HEK293 (cell line): ENCODE measurements around the gene SRRM4.

Source experiments
- CTCF ChIA-PET: fragments of 350-600 bp; formaldehyde crosslinking; extraction: SDS; loops from one replicate; lab custom pipeline; 2021; ENCODE audit warnings: antibody characterized with exemption; lab: Yijun Ruan, JAX
- POLR2A ChIA-PET: fragments of 300-600 bp; formaldehyde crosslinking; extraction: SDS; loops from one replicate; lab custom pipeline; 2020; ENCODE audit warnings: antibody characterized with exemption, inconsistent platforms; lab: Yijun Ruan, JAX
- H3K27ac ChIP-seq: fragments of 200-500 bp; sonication (Bioruptor generic); 2 replicates; pipeline ENCODE4 v1.5.1; 2014; ENCODE audit warnings: low read depth, low read length, control low read depth, inconsistent platforms; ENCODE audit errors: extremely low read depth
- H3K36me3 ChIP-seq, 2 experiments: fragments of 200-500 bp in 1 of 2; sonication (Bioruptor generic) in 1 of 2; 1 replicate in 1 of 2; 2 replicates in 1 of 2; pipeline ENCODE4 v1.5.1; 2014 to 2017; ENCODE audit warnings: inconsistent platforms in 2 of 2, low read length in 2 of 2; ENCODE audit not compliant: control insufficient read depth in 2 of 2, insufficient read depth in 1 of 2
- H3K4me1 ChIP-seq: fragments of 200-500 bp; sonication (Bioruptor generic); 2 replicates; pipeline ENCODE4 v1.5.1; 2014; ENCODE audit warnings: mild to moderate bottlenecking, low read length, inconsistent platforms; ENCODE audit not compliant: control insufficient read depth, insufficient read depth
- H3K4me3 ChIP-seq: 2 replicates; pipeline ENCODE4 v1.5.1; 2011; ENCODE audit warnings: low read depth, mild to moderate bottlenecking, control low read depth, low read length, moderate library complexity
- H3K9me3 ChIP-seq: fragments of 200-500 bp; sonication (Bioruptor generic); 2 replicates; pipeline ENCODE4 v1.5.1; 2014; ENCODE audit warnings: low read depth, low read length, inconsistent platforms; ENCODE audit not compliant: control insufficient read depth, insufficient read depth
- EGR2 ChIP-seq: fragments of 450-650 bp; formaldehyde crosslinking; IDR thresholded peaks from 2 replicates; pipeline ENCODE4 v1.5.1; 2016; ENCODE audit warnings: low read depth, missing biosample characterization, missing genetic modification characterization
- GLI2 ChIP-seq: fragments of 450-650 bp; formaldehyde crosslinking; IDR thresholded peaks from 2 replicates; pipeline ENCODE4; 2017; ENCODE audit warnings: missing biosample characterization, missing genetic modification characterization, low read depth, borderline replicate concordance
- HOXC10 ChIP-seq: sonication (generic); formaldehyde crosslinking; IDR thresholded peaks from 2 replicates; pipeline ENCODE4 v1.8.1; 2023; ENCODE audit warnings: mild to moderate bottlenecking, missing genetic modification reagents
- IKZF3 ChIP-seq: fragments of 450-650 bp; IDR thresholded peaks from 2 replicates; pipeline ENCODE4 v1.5.0; 2018; ENCODE audit warnings: missing biosample characterization, mild to moderate bottlenecking, missing genetic modification characterization, moderate library complexity
- KLF7 ChIP-seq: fragments of 450-650 bp; formaldehyde crosslinking; IDR thresholded peaks from 2 replicates; pipeline ENCODE4 v1.5.1; 2016; ENCODE audit warnings: missing biosample characterization, missing genetic modification characterization, borderline replicate concordance
- KLF8 ChIP-seq: fragments of 450-650 bp; formaldehyde crosslinking; IDR thresholded peaks from 2 replicates; pipeline ENCODE4 v1.5.1; 2016; ENCODE audit warnings: missing biosample characterization, missing genetic modification characterization
- MYNN ChIP-seq: fragments of 450-650 bp; formaldehyde crosslinking; IDR thresholded peaks from 2 replicates; pipeline ENCODE4 v1.5.1; 2016; ENCODE audit warnings: missing biosample characterization, missing genetic modification characterization, borderline replicate concordance
- MZF1 ChIP-seq: fragments of 450-650 bp; formaldehyde crosslinking; IDR thresholded peaks from 2 replicates; pipeline ENCODE4 v1.5.1; 2017; ENCODE audit warnings: missing biosample characterization, missing genetic modification characterization, borderline replicate concordance
- ZNF10 ChIP-seq: fragments of 450-650 bp; formaldehyde crosslinking; IDR thresholded peaks from 2 replicates; pipeline ENCODE4 v1.5.1; 2017; ENCODE audit warnings: missing biosample characterization, missing genetic modification characterization
- ZNF138 ChIP-seq: fragments of 450-650 bp; formaldehyde crosslinking; IDR thresholded peaks from 2 replicates; pipeline ENCODE4 v1.5.1; 2016; ENCODE audit warnings: missing biosample characterization, missing genetic modification characterization, borderline replicate concordance
- ZNF2 ChIP-seq: fragments of 450-650 bp; formaldehyde crosslinking; IDR thresholded peaks from 2 replicates; pipeline ENCODE4 v1.5.1; 2016; ENCODE audit warnings: missing biosample characterization, missing genetic modification characterization
- ZNF202 ChIP-seq: fragments of 450-650 bp; formaldehyde crosslinking; IDR thresholded peaks from 2 replicates; pipeline ENCODE4 v1.5.1; 2016; ENCODE audit warnings: missing biosample characterization, missing genetic modification characterization, borderline replicate concordance
- ZNF223 ChIP-seq: fragments of 450-650 bp; formaldehyde crosslinking; IDR thresholded peaks from 2 replicates; pipeline ENCODE4 v1.5.1; 2016; ENCODE audit warnings: missing biosample characterization, missing genetic modification characterization
- ZNF292 ChIP-seq: fragments of 450-650 bp; formaldehyde crosslinking; IDR thresholded peaks from 2 replicates; pipeline ENCODE4 v1.5.1; 2016; ENCODE audit warnings: low read depth, missing biosample characterization, missing genetic modification characterization, borderline replicate concordance
- ZNF350 ChIP-seq: fragments of 450-650 bp; formaldehyde crosslinking; IDR thresholded peaks from 2 replicates; pipeline ENCODE4 v1.5.0; 2017; ENCODE audit warnings: missing biosample characterization, mild to moderate bottlenecking, missing genetic modification characterization
- ZNF423 ChIP-seq: fragments of 450-650 bp; formaldehyde crosslinking; IDR thresholded peaks from 2 replicates; pipeline ENCODE4 v1.5.1; 2016; ENCODE audit warnings: missing biosample characterization, missing genetic modification characterization
- ZNF501 ChIP-seq: fragments of 450-650 bp; formaldehyde crosslinking; IDR thresholded peaks from 2 replicates; pipeline ENCODE4 v1.5.1; 2016; ENCODE audit warnings: missing biosample characterization, missing genetic modification characterization
- ZNF521 ChIP-seq: fragments of 450-650 bp; formaldehyde crosslinking; IDR thresholded peaks from 2 replicates; pipeline ENCODE4 v1.5.1; 2017; ENCODE audit warnings: missing biosample characterization, mild to moderate bottlenecking, missing genetic modification characterization
- ZNF549 ChIP-seq: fragments of 450-650 bp; IDR thresholded peaks from 2 replicates; pipeline ENCODE4 v1.5.1; 2018; ENCODE audit warnings: missing biosample characterization, missing genetic modification characterization, mild to moderate bottlenecking, inconsistent platforms, moderate library complexity
- ZNF560 ChIP-seq: fragments of 450-650 bp; formaldehyde crosslinking; IDR thresholded peaks from 2 replicates; pipeline ENCODE4 v1.5.1; 2017; ENCODE audit warnings: missing biosample characterization, missing genetic modification characterization, borderline replicate concordance
- ZNF561 ChIP-seq: fragments of 450-650 bp; IDR thresholded peaks from 2 replicates; pipeline ENCODE4 v1.5.1; 2018; ENCODE audit warnings: missing biosample characterization, missing genetic modification characterization, borderline replicate concordance
- ZNF571 ChIP-seq: fragments of 450-650 bp; formaldehyde crosslinking; IDR thresholded peaks from 2 replicates; pipeline ENCODE4 v1.5.0; 2017; ENCODE audit warnings: missing biosample characterization, missing genetic modification characterization
- ZNF596 ChIP-seq: fragments of 450-650 bp; IDR thresholded peaks from 2 replicates; pipeline ENCODE4 v1.5.0; 2018; ENCODE audit warnings: missing biosample characterization, mild to moderate bottlenecking, missing genetic modification characterization, moderate library complexity
- ZNF623 ChIP-seq: fragments of 450-650 bp; formaldehyde crosslinking; IDR thresholded peaks from 2 replicates; pipeline ENCODE4 v1.5.1; 2016; ENCODE audit warnings: missing biosample characterization, missing genetic modification characterization
- ZNF707 ChIP-seq: fragments of 450-650 bp; formaldehyde crosslinking; IDR thresholded peaks from 2 replicates; pipeline ENCODE4 v1.5.1; 2016; ENCODE audit warnings: missing biosample characterization, missing genetic modification characterization
- ZNF837 ChIP-seq: fragments of 450-650 bp; formaldehyde crosslinking; IDR thresholded peaks from 2 replicates; pipeline ENCODE4 v1.5.1; 2016; ENCODE audit warnings: missing biosample characterization, missing genetic modification characterization
- TF ChIP-seq, protein P1 (sequence below): fragments of 450-650 bp; formaldehyde crosslinking; IDR thresholded peaks from 2 replicates; pipeline ENCODE4 v1.5.0; 2017; ENCODE audit warnings: missing biosample characterization, missing genetic modification characterization, borderline replicate concordance
- TF ChIP-seq, protein P2 (sequence below): fragments of 450-650 bp; formaldehyde crosslinking; IDR thresholded peaks from 2 replicates; pipeline ENCODE4 v1.5.1; 2016; ENCODE audit warnings: missing biosample characterization, missing genetic modification characterization
- TF ChIP-seq, protein P3 (sequence below): fragments of 450-650 bp; formaldehyde crosslinking; conservative IDR thresholded peaks from 2 replicates; pipeline ENCODE4 v1.5.1; 2016; ENCODE audit warnings: low read depth, missing biosample characterization, missing genetic modification characterization

The SRRM4 gene

DNA sequence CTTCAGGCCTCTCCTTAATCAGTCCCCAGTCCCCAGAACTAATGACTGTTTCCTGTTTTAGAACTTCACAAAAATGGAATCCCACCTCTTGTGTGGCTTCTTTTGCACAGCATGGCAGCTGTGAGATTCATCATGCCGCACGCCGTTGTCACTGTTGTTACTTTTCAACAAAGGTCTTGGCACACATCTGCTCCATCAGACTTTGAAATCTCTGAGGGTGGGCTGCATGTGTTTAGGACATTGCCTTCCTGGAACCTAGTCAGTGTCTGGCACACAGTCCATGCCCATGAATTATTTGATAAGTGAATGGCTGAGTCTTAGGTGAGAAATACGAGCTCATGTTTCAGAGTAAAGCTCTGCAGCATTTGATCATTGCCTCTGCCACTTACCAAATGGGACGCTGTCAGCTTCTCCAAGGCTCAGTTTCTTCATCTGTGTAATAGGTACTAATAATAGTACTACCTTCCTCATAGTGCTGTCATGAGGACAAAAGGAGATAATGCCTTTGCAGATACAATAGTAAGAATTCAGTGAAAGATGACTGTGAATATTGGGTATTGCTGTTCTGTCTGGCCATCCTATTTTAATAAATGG, 90.4 kb downstream of the SRRM4 start:
- TF ChIP-seq EGR2 (tag by site-specific recombination), result no peak
- TF ChIP-seq GLI2, result no peak
- no peak for TF ChIP-seq ZNF561 (tag by site-specific recombination)
- TF ChIP-seq ZNF350 (tag by site-specific recombination), result no peak
- TF ChIP-seq HOXC10 (CRISPR knock-in tag), result no peak
- TF ChIP-seq ZNF501 (tag by site-specific recombination), result no peak
- no peak for TF ChIP-seq ZNF223
- no peak for TF ChIP-seq ZNF423 (tag by site-specific recombination)
- no peak for TF ChIP-seq KLF7 (tag by site-specific recombination)
- TF ChIP-seq ZNF549 (tag by site-specific recombination), result no peak
- TF ChIP-seq, protein P1, sequence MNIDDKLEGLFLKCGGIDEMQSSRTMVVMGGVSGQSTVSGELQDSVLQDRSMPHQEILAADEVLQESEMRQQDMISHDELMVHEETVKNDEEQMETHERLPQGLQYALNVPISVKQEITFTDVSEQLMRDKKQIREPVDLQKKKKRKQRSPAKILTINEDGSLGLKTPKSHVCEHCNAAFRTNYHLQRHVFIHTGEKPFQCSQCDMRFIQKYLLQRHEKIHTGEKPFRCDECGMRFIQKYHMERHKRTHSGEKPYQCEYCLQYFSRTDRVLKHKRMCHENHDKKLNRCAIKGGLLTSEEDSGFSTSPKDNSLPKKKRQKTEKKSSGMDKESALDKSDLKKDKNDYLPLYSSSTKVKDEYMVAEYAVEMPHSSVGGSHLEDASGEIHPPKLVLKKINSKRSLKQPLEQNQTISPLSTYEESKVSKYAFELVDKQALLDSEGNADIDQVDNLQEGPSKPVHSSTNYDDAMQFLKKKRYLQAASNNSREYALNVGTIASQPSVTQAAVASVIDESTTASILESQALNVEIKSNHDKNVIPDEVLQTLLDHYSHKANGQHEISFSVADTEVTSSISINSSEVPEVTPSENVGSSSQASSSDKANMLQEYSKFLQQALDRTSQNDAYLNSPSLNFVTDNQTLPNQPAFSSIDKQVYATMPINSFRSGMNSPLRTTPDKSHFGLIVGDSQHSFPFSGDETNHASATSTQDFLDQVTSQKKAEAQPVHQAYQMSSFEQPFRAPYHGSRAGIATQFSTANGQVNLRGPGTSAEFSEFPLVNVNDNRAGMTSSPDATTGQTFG (tag by site-specific recombination), result no peak
- TF ChIP-seq ZNF138, result no peak
- TF ChIP-seq IKZF3 (tag by site-specific recombination), result no peak
- TF ChIP-seq KLF8, result no peak
- no peak for TF ChIP-seq MZF1 (tag by site-specific recombination)
- TF ChIP-seq, protein P2, sequence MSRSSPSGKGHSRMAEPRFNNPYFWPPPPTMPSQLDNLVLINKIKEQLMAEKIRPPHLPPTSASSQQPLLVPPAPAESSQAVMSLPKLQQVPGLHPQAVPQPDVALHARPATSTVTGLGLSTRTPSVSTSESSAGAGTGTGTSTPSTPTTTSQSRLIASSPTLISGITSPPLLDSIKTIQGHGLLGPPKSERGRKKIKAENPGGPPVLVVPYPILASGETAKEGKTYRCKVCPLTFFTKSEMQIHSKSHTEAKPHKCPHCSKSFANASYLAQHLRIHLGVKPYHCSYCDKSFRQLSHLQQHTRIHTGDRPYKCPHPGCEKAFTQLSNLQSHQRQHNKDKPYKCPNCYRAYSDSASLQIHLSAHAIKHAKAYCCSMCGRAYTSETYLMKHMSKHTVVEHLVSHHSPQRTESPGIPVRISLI (tag by site-specific recombination), result no peak
- TF ChIP-seq ZNF521 (tag by site-specific recombination), result no peak
- TF ChIP-seq, all 188 proteins: peak for 0
- no peaks in the 10 kb centered on the region for H3K4me1 ChIP-seq
- no peaks in the 10 kb centered on the region for H3K9me3 ChIP-seq
- no peaks in the 10 kb centered on the region for H3K36me3 ChIP-seq
- no peak overlapping the region for H3K27ac ChIP-seq
- ChIA-PET CTCF (no interaction called here), POLR2A (no interaction called here)
- H3K4me3 ChIP-seq, result no peak overlapping the region

DNA sequence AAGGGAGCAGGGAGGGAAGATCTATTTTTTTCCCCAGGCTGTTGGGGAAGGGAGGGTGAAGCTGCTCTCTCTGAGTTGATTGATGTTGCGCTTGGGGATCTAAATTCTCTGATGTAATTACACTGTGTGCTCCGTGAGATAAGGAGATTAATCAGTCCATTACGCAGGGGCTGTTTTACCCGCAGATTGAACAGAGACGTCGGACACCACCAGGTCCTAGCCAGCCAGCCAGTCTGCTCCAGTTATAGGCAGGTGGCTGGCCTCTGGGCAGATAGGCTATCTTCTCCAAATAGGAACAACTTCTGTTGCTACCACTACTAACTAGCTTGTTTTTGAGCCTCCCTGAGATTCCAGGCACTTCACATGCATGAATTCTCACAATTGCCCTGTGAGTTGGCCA, 91.1 kb downstream of the SRRM4 start:
- Histone ChIP-seq H3K4me3 (no peak overlapping the region), H3K4me1 (no peaks in the 10 kb centered on the region), H3K36me3 (no peaks in the 10 kb centered on the region), H3K9me3 (no peaks in the 10 kb centered on the region), H3K27ac (no peak overlapping the region)
- POLR2A ChIA-PET, result no interaction called here
- CTCF ChIA-PET, result no interaction called here
- TF ChIP-seq ZNF560 (no peak), MYNN (tag by site-specific recombination) (no peak), ZNF292 (tag by site-specific recombination) (no peak), ZNF837 (tag by site-specific recombination) (no peak), ZNF707 (no peak), ZNF596 (tag by site-specific recombination) (no peak), ZNF10 (tag by site-specific recombination) (no peak), ZNF202 (tag by site-specific recombination) (no peak), ZNF623 (tag by site-specific recombination) (no peak), ZNF571 (tag by site-specific recombination) (no peak), ZNF2 (tag by site-specific recombination) (no peak)
- TF ChIP-seq, protein P3, sequence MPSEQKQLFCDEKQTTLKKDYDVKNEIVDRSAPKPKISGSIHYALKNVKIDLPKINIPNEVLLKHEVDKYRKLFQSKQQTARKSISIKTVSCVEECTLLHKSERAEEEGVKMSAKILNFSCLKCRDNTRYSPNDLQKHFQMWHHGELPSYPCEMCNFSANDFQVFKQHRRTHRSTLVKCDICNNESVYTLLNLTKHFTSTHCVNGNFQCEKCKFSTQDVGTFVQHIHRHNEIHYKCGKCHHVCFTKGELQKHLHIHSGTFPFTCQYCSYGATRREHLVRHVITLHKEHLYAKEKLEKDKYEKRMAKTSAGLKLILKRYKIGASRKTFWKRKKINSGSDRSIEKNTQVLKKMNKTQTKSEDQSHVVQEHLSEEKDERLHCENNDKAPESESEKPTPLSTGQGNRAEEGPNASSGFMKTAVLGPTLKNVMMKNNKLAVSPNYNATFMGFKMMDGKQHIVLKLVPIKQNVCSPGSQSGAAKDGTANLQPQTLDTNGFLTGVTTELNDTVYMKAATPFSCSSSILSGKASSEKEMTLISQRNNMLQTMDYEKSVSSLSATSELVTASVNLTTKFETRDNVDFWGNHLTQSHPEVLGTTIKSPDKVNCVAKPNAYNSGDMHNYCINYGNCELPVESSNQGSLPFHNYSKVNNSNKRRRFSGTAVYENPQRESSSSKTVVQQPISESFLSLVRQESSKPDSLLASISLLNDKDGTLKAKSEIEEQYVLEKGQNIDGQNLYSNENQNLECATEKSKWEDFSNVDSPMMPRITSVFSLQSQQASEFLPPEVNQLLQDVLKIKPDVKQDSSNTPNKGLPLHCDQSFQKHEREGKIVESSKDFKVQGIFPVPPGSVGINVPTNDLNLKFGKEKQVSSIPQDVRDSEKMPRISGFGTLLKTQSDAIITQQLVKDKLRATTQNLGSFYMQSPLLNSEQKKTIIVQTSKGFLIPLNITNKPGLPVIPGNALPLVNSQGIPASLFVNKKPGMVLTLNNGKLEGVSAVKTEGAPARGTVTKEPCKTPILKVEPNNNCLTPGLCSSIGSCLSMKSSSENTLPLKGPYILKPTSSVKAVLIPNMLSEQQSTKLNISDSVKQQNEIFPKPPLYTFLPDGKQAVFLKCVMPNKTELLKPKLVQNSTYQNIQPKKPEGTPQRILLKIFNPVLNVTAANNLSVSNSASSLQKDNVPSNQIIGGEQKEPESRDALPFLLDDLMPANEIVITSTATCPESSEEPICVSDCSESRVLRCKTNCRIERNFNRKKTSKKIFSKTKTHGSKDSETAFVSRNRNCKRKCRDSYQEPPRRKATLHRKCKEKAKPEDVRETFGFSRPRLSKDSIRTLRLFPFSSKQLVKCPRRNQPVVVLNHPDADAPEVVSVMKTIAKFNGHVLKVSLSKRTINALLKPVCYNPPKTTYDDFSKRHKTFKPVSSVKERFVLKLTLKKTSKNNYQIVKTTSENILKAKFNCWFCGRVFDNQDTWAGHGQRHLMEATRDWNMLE, result no peak
